Measurements from ENCODE around the gene ENO4. TPM values are rescaled to one million over a fixed set of nuclear protein-coding genes. Genes with fewer than 3 reads are reported as not detected.
A peak's percentile ranks its signal among the peaks of the same experiment; 100 is the strongest.

ENO4 gene
- total RNA-seq, 1 experiment from 2014 or later = 0.22 TPM

- H3K9me2 ChIP-seq (ENCODE audit: insufficient read depth) = no peaks in the 10 kb centered on the region
- no peaks in the 10 kb centered on the region for H4K20me1 ChIP-seq (ENCODE audit: insufficient read depth)
- ChIA-PET RAD21 (ENCODE audit: low non-redundant PET in 1 of 2, low total read pairs in 2 of 2, uncharacterized antibody in 2 of 2, unreplicated experiment in 2 of 2) (no interaction called here), CTCF (interaction anchor here (0.9 to 1.4 kb wide), 4 partner anchors 14 to 348 kb away, joined by 3 to 5 read pairs (median 3); no protein-coding TSS in a partner anchor), POLR2A (no interaction called here)
- TF ChIP-seq RAD21 (IDR thresholded peaks at IDR 0.05; ENCODE audit: low read depth) (peak; percentile 54; the same call in 1 of the 2 replicates), YY1 (IDR thresholded peaks at IDR 0.05; ENCODE audit: extremely low read depth, insufficient replicate concordance, low read depth, low read length) (no peak)
- TF ChIP-seq, protein P1, sequence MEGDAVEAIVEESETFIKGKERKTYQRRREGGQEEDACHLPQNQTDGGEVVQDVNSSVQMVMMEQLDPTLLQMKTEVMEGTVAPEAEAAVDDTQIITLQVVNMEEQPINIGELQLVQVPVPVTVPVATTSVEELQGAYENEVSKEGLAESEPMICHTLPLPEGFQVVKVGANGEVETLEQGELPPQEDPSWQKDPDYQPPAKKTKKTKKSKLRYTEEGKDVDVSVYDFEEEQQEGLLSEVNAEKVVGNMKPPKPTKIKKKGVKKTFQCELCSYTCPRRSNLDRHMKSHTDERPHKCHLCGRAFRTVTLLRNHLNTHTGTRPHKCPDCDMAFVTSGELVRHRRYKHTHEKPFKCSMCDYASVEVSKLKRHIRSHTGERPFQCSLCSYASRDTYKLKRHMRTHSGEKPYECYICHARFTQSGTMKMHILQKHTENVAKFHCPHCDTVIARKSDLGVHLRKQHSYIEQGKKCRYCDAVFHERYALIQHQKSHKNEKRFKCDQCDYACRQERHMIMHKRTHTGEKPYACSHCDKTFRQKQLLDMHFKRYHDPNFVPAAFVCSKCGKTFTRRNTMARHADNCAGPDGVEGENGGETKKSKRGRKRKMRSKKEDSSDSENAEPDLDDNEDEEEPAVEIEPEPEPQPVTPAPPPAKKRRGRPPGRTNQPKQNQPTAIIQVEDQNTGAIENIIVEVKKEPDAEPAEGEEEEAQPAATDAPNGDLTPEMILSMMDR (IDR thresholded peaks at IDR 0.05 in 2 of 3, conservative IDR thresholded peaks at IDR 0.05 in 1 of 3; ENCODE audit: borderline replicate concordance in 1 of 3, insufficient read depth in 1 of 3, low read depth in 2 of 3, low read length in 2 of 3) = peak; percentile 24 to 29 (median 28); a peak in 2 of 6 replicates
- H3K27me3 ChIP-seq (ENCODE audit: insufficient read depth, low read length) = no peaks in the 10 kb centered on the region
- H3K9ac ChIP-seq (ENCODE audit: low read length) = no peak overlapping the region
- no peak overlapping the region for H3K4me3 ChIP-seq (replicated peaks in 1 of 2; ENCODE audit: low read depth in 1 of 2, low read length in 2 of 2)
- H3K27ac ChIP-seq (ENCODE audit: low read depth, low read length) = no peak overlapping the region
- no TSS peak for BruUV-seq (replicated peaks)
- H3K36me3 ChIP-seq (ENCODE audit: control insufficient read depth in 1 of 2, insufficient read depth in 2 of 2, low read length in 2 of 2) = 0 out of 4 replicates have a peak, but pooled peaks cover 0 to 4% of the 10 kb centered on the region in 2 experiments
- no peak for DNase-seq (ENCODE audit: low read depth, low spot score)
- peaks cover 0 to 11% of the 10 kb centered on the region in 2 experiments; a peak in 2 of 4 replicates for H3K4me1 ChIP-seq (ENCODE audit: control insufficient read depth in 1 of 2, insufficient read depth in 2 of 2, low read length in 2 of 2)
- H2AFZ ChIP-seq (ENCODE audit: low read depth, low read length, poor library complexity, severe bottlenecking) = no peak overlapping the region
- H3K9me3 ChIP-seq (ENCODE audit: control insufficient read depth in 1 of 2, insufficient read depth in 1 of 2, low read depth in 1 of 2, low read length in 2 of 2) = no peaks in the 10 kb centered on the region
- peak overlapping the region; percentile 37 for H3K4me2 ChIP-seq (ENCODE audit: low read length)
- intact Hi-C loops (cut with micrococcal nuclease) = no loop called here
- no peaks in the 10 kb centered on the region for H3K79me2 ChIP-seq (ENCODE audit: insufficient read depth, low read length)
- ATAC-seq = peak; percentile 82
These were observed 22.1 kb upstream of the ENO4 start for GRCh38 chr10:116827214-116827671.

DNA sequence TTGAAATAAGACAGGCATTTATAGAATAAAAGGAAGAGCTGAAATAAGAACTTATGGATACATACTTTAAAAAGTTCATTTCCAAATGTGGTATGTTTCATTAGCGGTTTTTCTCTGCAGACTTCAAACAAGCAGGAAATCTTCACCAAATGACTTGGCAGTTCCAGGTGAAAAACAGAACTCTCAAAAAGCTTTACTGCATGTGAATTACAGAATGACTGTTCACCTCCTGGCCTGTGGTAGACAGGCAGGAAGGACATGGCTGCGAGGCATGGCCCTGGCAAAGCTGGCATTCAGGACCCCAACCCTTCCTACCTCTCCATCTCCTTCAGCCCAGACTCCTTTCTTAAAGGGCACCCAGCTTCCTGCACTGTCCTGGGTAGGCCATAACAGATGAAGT is 21.2 kb upstream of the ENO4 start:
- Histone ChIP-seq H3K9me3 (ENCODE audit: control insufficient read depth in 1 of 2, insufficient read depth in 1 of 2, low read depth in 1 of 2, low read length in 2 of 2) (no peaks in the 10 kb centered on the region), H3K27ac (ENCODE audit: low read depth, low read length) (no peak overlapping the region), H3K9ac (ENCODE audit: low read length) (no peak overlapping the region), H3K4me2 (ENCODE audit: low read length) (no peak overlapping the region), H3K4me1 (ENCODE audit: control insufficient read depth in 1 of 2, insufficient read depth in 2 of 2, low read length in 2 of 2) (peaks cover 0 to 11% of the 10 kb centered on the region in 2 experiments; a peak in 2 of 4 replicates), H3K36me3 (ENCODE audit: control insufficient read depth in 1 of 2, insufficient read depth in 2 of 2, low read length in 2 of 2) (0 out of 4 replicates have a peak, but pooled peaks cover 0 to 4% of the 10 kb centered on the region in 2 experiments), H2AFZ (ENCODE audit: low read depth, low read length, poor library complexity, severe bottlenecking) (no peak overlapping the region), H3K27me3 (ENCODE audit: insufficient read depth, low read length) (no peaks in the 10 kb centered on the region), H3K79me2 (ENCODE audit: insufficient read depth, low read length) (no peaks in the 10 kb centered on the region), H3K9me2 (ENCODE audit: insufficient read depth) (no peaks in the 10 kb centered on the region), H3K4me3 (replicated peaks in 1 of 2; ENCODE audit: low read depth in 1 of 2, low read length in 2 of 2) (no peak overlapping the region), H4K20me1 (ENCODE audit: insufficient read depth) (no peaks in the 10 kb centered on the region)
- ATAC-seq (no peak), DNase-seq (ENCODE audit: low read depth, low spot score) (no peak)
- intact Hi-C loops (cut with micrococcal nuclease) = no loop called here
- TF ChIP-seq FOSL1 (IDR thresholded peaks at IDR 0.05; ENCODE audit: low read depth) (no peak), RAD21 (IDR thresholded peaks at IDR 0.05; ENCODE audit: low read depth) (no peak), POLR2A (IDR thresholded peaks at IDR 0.05; ENCODE audit: borderline replicate concordance, extremely low read depth, insufficient read depth, insufficient read length) (no peak), REST (IDR thresholded peaks at IDR 0.05; ENCODE audit: low read depth) (no peak), POLR2AphosphoS5 (IDR thresholded peaks at IDR 0.05; ENCODE audit: low read depth, low read length) (no peak)
- TF ChIP-seq, protein P1 (IDR thresholded peaks at IDR 0.05 in 2 of 3, conservative IDR thresholded peaks at IDR 0.05 in 1 of 3; ENCODE audit: borderline replicate concordance in 1 of 3, insufficient read depth in 1 of 3, low read depth in 2 of 3, low read length in 2 of 3) = no peak
- TF ChIP-seq, protein P2, sequence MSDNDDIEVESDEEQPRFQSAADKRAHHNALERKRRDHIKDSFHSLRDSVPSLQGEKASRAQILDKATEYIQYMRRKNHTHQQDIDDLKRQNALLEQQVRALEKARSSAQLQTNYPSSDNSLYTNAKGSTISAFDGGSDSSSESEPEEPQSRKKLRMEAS (IDR thresholded peaks at IDR 0.05) = no peak
- BruUV-seq (replicated peaks) = no TSS peak
- ChIA-PET CTCF (interaction anchor here (1.4 kb wide), 1 partner anchor 347 kb away, joined by 5 read pairs; no protein-coding TSS in a partner anchor), RAD21 (ENCODE audit: low non-redundant PET in 1 of 2, low total read pairs in 2 of 2, uncharacterized antibody in 2 of 2, unreplicated experiment in 2 of 2) (no interaction called here), POLR2A (interaction anchor here (0.6 kb wide), 1 partner anchor 178 kb away, joined by 3 read pairs; no protein-coding TSS in a partner anchor)

Measured in HCT116 (cell line).